ENCODE results near the gene PLEKHM3.

The PLEKHM3 gene

DNA sequence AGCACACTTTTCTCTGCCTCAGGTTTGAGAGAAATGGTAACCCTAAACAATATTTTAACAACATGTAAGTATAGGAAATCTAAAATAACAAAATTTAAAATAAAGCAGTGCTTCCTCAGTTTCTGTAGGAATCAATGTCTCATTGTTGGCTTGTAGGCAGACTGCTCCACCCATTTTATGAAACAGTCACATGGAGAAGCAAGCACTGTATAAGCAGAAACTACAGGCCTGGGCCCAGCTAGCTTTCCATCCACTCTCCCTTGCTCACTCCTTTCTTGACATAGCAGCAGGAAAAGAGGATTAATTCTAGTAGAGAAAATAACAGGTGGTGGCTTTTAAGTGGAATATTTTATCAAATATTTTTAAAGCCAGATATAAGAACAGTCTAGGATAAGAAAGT, 97.2 kb downstream of the PLEKHM3 start:
- peaks cover 7% of the 10 kb centered on the region for H3K4me1 ChIP-seq (ENCODE audit: insufficient read depth, low read length, poor library complexity, severe bottlenecking)

DNA sequence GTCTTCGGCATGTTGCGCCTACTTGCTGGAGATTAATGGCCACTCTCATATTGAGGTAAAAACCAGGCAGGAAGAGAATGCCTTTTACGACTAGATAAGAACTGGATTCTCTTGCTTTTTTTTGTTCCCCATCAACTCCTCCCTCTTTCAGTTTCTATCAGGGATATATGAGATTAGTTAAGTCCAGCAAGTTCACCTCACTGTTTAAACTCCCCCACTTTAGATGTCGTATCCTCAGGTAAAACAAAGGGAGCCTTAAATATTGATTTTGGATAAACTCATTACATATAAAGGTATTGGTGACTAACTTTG, 98.4 kb downstream of the PLEKHM3 start:
- Histone ChIP-seq H3K4me3 (ENCODE audit: low read length, poor library complexity, severe bottlenecking) (no peak overlapping the region), H4K20me1 (ENCODE audit: insufficient read depth, low read length, poor library complexity, severe bottlenecking) (no peaks in the 10 kb centered on the region), H3F3A (ENCODE audit: low read depth) (no peaks in the 10 kb centered on the region), H3K79me2 (ENCODE audit: insufficient read depth, low read length) (no peaks in the 10 kb centered on the region), H3K9me3 (ENCODE audit: insufficient read depth, low read depth, low read length) (no peaks in the 10 kb centered on the region), H3K36me3 (ENCODE audit: insufficient read depth, low read length) (peaks cover 9% of the 10 kb centered on the region; the same call in 1 of the 2 replicates), H2AFZ (ENCODE audit: low read length) (no peak overlapping the region), H3K9me2 (replicated peaks; ENCODE audit: low read depth, low read length) (no peaks in the 10 kb centered on the region), H3K4me1 (ENCODE audit: insufficient read depth, low read length, poor library complexity, severe bottlenecking) (peaks cover 7% of the 10 kb centered on the region), H3K27me3 (ENCODE audit: insufficient read depth, low read length, poor library complexity, severe bottlenecking) (no peaks in the 10 kb centered on the region), H3K9ac (ENCODE audit: low read depth, low read length, poor library complexity, severe bottlenecking) (no peak overlapping the region), H3K4me2 (ENCODE audit: low read depth, low read length, poor library complexity, severe bottlenecking) (no peak overlapping the region)
- TF ChIP-seq, protein P1, sequence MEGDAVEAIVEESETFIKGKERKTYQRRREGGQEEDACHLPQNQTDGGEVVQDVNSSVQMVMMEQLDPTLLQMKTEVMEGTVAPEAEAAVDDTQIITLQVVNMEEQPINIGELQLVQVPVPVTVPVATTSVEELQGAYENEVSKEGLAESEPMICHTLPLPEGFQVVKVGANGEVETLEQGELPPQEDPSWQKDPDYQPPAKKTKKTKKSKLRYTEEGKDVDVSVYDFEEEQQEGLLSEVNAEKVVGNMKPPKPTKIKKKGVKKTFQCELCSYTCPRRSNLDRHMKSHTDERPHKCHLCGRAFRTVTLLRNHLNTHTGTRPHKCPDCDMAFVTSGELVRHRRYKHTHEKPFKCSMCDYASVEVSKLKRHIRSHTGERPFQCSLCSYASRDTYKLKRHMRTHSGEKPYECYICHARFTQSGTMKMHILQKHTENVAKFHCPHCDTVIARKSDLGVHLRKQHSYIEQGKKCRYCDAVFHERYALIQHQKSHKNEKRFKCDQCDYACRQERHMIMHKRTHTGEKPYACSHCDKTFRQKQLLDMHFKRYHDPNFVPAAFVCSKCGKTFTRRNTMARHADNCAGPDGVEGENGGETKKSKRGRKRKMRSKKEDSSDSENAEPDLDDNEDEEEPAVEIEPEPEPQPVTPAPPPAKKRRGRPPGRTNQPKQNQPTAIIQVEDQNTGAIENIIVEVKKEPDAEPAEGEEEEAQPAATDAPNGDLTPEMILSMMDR (conservative IDR thresholded peaks at IDR 0.05; ENCODE audit: low read length): no peak
- no peak for TF ChIP-seq EZH2phosphoT487 (IDR thresholded peaks at IDR 0.05; ENCODE audit: borderline replicate concordance)

More for the DNA sequence above, 97.2 kb downstream of the PLEKHM3 start:
- Histone ChIP-seq H3K9ac (ENCODE audit: low read depth, low read length, poor library complexity, severe bottlenecking) (no peak overlapping the region), H3K4me3 (ENCODE audit: low read length, poor library complexity, severe bottlenecking) (no peak overlapping the region), H3K79me2 (ENCODE audit: insufficient read depth, low read length) (no peaks in the 10 kb centered on the region), H2AFZ (ENCODE audit: low read length) (no peak overlapping the region), H4K20me1 (ENCODE audit: insufficient read depth, low read length, poor library complexity, severe bottlenecking) (no peaks in the 10 kb centered on the region), H3K9me3 (ENCODE audit: insufficient read depth, low read depth, low read length) (no peaks in the 10 kb centered on the region), H3K9me2 (replicated peaks; ENCODE audit: low read depth, low read length) (no peaks in the 10 kb centered on the region), H3F3A (ENCODE audit: low read depth) (no peaks in the 10 kb centered on the region), H3K36me3 (ENCODE audit: insufficient read depth, low read length) (peaks cover 9% of the 10 kb centered on the region; the same call in 1 of the 2 replicates), H3K27me3 (ENCODE audit: insufficient read depth, low read length, poor library complexity, severe bottlenecking) (no peaks in the 10 kb centered on the region), H3K4me2 (ENCODE audit: low read depth, low read length, poor library complexity, severe bottlenecking) (no peak overlapping the region)
- TF ChIP-seq, protein P1 (conservative IDR thresholded peaks at IDR 0.05; ENCODE audit: low read length): no peak
- TF ChIP-seq EZH2phosphoT487 (IDR thresholded peaks at IDR 0.05; ENCODE audit: borderline replicate concordance): no peak

DNA sequence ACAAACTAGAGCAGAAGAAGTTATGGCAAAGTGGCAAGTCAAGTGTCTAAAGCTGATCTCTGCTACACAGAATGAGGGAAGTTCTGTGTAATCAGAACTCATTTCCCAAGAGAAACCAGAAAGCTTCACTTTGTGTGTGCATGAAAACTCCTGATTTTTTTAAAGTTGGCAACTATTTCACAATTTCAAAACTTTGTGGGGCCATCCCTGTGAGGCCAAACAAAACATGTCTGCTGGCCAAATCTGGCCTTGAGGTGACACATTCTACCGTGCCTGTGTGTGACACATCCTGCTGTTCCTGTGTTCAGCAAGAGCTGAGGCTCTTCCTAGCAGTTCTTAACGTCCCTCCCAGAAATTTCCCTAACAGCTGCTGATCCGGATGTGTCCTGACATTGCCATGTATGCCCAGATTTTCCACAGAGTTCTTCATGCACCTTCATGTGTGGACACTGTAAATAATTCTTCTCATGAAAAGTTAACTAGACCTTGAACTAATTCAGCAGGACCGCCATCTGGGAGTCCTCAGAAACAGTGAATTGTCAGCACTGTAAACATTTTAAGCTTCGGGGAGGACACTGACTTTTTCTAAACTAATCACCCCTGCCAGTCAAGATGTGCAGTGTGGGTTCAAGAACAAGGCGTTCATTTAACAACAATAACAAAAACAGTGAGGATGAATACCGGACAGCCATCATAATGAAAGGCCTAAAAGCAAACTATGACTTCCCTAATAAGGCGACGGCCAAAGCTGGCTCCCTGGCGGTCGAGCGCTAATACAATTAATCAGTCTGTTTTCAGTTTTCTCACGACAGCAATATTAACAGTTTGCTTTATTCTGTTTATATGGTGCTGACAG, 99.0 kb downstream of the PLEKHM3 start:
- Histone ChIP-seq H3F3A (ENCODE audit: low read depth) (no peaks in the 10 kb centered on the region), H3K4me3 (ENCODE audit: low read length, poor library complexity, severe bottlenecking) (no peak overlapping the region), H3K79me2 (ENCODE audit: insufficient read depth, low read length) (no peaks in the 10 kb centered on the region), H3K4me1 (ENCODE audit: insufficient read depth, low read length, poor library complexity, severe bottlenecking) (peaks cover 7% of the 10 kb centered on the region), H3K4me2 (ENCODE audit: low read depth, low read length, poor library complexity, severe bottlenecking) (no peak overlapping the region), H3K27me3 (ENCODE audit: insufficient read depth, low read length, poor library complexity, severe bottlenecking) (no peaks in the 10 kb centered on the region), H4K20me1 (ENCODE audit: insufficient read depth, low read length, poor library complexity, severe bottlenecking) (no peaks in the 10 kb centered on the region), H3K9me3 (ENCODE audit: insufficient read depth, low read depth, low read length) (no peaks in the 10 kb centered on the region), H3K9ac (ENCODE audit: low read depth, low read length, poor library complexity, severe bottlenecking) (no peak overlapping the region), H3K36me3 (ENCODE audit: insufficient read depth, low read length) (peaks cover 9% of the 10 kb centered on the region; the same call in 1 of the 2 replicates), H3K9me2 (replicated peaks; ENCODE audit: low read depth, low read length) (no peaks in the 10 kb centered on the region), H2AFZ (ENCODE audit: low read length) (no peak overlapping the region)
- no peak for TF ChIP-seq EZH2phosphoT487 (IDR thresholded peaks at IDR 0.05; ENCODE audit: borderline replicate concordance)
- TF ChIP-seq, protein P1 (conservative IDR thresholded peaks at IDR 0.05; ENCODE audit: low read length): no peak
